Measurements from ENCODE around the gene GATAD2A.

GATAD2A gene

DNA sequence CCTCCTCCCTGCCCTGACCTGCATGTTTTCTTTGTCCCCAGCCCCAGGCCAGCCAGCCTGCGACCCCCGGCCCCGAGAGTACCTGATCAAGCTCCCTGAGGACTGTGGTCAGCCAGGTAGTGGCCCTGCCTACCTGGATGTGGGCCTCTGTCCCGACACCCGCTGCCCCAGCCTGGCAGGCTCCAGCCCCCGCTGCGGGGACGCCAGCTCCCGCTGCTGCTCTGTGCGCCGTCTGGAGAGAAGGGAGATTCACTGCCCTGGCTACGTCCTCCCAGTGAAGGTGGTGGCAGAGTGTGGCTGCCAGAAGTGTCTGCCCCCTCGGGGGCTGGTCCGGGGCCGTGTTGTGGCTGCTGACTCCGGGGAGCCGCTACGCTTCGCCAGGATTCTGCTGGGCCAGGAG is 138.2 kb downstream of the GATAD2A start:
- no peak for DNase-seq (ENCODE audit: insufficient read length)
- FAIRE-seq: no peak
- TF ChIP-seq POLR2AphosphoS5 (IDR thresholded peaks at IDR 0.05; ENCODE audit: low read depth, low read length): no peak
- no peak for TF ChIP-seq TAF1 (IDR thresholded peaks at IDR 0.05; ENCODE audit: borderline replicate concordance, low read depth, low read length)
- TF ChIP-seq POLR2A (IDR thresholded peaks at IDR 0.05; ENCODE audit: low read depth, low read length): no peak

DNA sequence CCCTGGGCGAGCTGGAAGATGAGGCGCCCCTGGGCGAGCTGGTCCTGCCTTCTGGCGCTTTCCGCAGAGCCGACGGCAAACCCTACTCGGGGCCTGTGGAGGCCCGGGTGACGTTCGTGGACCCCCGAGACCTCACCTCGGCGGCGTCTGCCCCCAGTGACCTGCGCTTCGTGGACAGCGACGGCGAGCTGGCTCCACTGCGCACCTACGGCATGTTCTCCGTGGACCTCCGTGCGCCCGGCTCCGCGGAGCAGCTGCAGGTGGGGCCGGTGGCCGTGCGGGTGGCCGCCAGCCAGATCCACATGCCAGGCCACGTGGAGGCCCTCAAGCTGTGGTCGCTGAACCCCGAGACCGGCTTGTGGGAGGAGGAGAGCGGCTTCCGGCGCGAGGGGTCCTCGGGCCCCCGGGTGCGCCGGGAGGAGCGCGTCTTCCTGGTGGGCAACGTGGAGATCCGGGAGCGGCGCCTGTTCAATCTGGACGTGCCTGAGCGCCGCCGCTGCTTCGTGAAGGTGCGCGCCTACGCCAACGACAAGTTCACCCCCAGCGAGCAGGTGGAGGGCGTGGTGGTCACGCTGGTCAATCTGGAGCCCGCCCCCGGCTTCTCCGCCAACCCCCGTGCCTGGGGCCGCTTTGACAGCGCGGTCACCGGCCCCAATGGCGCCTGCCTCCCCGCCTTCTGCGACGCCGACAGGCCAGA is 138.9 kb downstream of the GATAD2A start:
- no peak for FAIRE-seq
- DNase-seq (ENCODE audit: insufficient read length): no peak
- no peak for TF ChIP-seq POLR2AphosphoS5 (IDR thresholded peaks at IDR 0.05; ENCODE audit: low read depth, low read length)
- TF ChIP-seq POLR2A (IDR thresholded peaks at IDR 0.05; ENCODE audit: low read depth, low read length): no peak
- TF ChIP-seq TAF1 (IDR thresholded peaks at IDR 0.05; ENCODE audit: borderline replicate concordance, low read depth, low read length): no peak

DNA sequence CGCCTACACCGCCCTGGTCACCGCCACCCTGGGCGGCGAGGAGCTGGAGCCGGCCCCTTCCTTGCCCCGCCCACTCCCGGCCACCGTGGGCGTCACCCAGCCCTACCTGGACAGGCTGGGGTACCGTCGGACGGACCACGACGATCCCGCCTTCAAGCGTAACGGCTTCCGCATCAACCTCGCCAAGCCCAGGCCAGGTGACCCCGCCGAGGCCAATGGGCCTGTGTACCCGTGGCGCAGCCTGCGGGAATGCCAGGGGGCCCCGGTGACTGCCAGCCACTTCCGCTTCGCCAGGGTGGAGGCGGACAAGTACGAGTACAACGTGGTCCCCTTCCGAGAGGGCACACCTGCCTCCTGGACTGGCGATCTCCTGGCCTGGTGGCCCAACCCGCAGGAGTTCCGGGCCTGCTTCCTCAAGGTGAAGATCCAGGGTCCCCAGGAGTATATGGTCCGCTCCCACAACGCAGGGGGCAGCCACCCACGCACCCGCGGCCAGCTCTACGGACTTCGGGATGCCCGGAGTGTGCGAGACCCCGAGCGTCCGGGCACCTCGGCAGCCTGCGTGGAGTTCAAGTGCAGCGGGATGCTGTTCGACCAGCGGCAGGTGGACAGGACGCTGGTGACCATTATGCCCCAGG is 139.6 kb downstream of the GATAD2A start:
- no peak for FAIRE-seq
- no peak for DNase-seq (ENCODE audit: insufficient read length)

DNA sequence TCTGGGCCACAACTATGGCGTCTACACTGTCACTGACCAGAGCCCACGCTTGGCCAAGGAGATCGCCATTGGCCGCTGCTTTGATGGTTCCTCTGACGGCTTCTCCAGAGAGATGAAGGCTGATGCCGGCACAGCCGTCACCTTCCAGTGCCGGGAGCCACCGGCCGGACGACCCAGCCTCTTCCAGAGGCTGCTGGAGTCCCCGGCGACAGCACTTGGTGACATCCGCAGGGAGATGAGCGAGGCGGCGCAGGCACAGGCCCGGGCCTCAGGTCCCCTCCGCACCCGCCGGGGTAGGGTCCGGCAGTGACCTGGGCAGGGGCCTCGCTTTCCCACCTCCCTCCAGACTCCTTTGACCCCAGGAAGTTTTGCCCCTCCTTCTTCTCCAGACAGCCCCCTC is 140.2 kb downstream of the GATAD2A start:
- TF ChIP-seq TAF1 (IDR thresholded peaks at IDR 0.05; ENCODE audit: borderline replicate concordance, low read depth, low read length) (no peak), POLR2AphosphoS5 (IDR thresholded peaks at IDR 0.05; ENCODE audit: low read depth, low read length) (no peak), POLR2A (IDR thresholded peaks at IDR 0.05; ENCODE audit: low read depth, low read length) (no peak)
- DNase-seq (ENCODE audit: insufficient read length) (no peak), FAIRE-seq (no peak)

More for the DNA sequence above, 139.6 kb downstream of the GATAD2A start:
- no peak for TF ChIP-seq POLR2AphosphoS5 (IDR thresholded peaks at IDR 0.05; ENCODE audit: low read depth, low read length)

DNA sequence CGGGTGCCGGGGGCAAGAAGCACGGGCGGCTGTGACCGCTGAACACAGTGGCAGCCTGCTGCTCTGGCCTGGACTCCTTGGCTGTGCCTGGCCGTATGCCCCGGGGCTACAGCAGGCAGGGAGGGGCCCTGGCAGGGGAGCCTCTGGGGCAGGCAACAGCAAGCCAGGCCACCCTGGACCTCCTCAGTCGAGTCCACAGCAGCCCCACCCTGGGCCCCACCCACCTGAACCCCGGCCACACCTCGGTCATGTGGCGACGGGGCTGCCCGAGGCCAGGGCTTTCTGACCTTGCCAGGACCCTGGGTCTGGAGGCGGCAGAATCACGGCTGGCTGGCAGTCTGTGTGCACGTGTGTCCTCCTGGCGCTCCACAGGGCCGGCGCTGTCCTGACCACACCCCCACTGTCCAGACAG is 141.3 kb downstream of the GATAD2A start:
- DNase-seq (ENCODE audit: insufficient read length) (no peak), FAIRE-seq (no peak)
- TF ChIP-seq POLR2AphosphoS5 (IDR thresholded peaks at IDR 0.05; ENCODE audit: low read depth, low read length): no peak
- no peak for TF ChIP-seq POLR2A (IDR thresholded peaks at IDR 0.05; ENCODE audit: low read depth, low read length)
- no peak for TF ChIP-seq TAF1 (IDR thresholded peaks at IDR 0.05; ENCODE audit: borderline replicate concordance, low read depth, low read length)

DNA sequence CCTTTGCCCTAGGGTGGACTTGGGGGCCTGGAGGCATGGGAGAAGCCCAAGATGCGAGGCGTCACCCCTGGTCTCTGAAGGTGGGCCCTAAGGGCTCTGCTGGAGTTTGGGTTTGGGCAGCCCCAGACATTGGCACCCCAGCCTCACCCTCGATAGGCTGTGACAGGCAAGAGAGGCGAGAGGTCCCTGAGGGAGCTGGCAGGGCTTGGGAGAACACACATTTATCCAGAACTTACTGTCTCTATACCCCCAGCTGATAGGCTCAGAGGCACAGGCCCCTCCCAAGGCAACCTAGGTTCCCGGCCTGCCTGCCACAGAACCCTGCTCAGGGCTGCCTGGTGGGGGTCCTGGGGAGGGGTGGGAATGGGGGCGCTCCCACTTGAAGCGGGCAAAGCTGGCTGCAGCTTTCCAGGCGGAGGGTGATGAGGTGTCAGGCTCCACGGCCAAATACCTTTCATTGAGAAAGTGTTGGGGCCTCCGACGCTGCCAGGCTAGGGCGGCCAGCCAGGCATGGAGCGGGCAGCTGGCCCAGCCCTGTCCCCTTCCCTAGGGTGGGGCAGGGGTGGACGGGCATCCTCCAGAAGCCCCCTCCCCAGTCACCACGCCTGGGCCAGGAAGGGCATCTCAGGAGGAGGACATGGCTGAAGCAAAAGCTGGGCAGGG is 142.3 kb downstream of the GATAD2A start:
- TF ChIP-seq POLR2A (IDR thresholded peaks at IDR 0.05; ENCODE audit: low read depth, low read length) (no peak), POLR2AphosphoS5 (IDR thresholded peaks at IDR 0.05; ENCODE audit: low read depth, low read length) (no peak), TAF1 (IDR thresholded peaks at IDR 0.05; ENCODE audit: borderline replicate concordance, low read depth, low read length) (no peak)
- no peak for FAIRE-seq
- no peak for DNase-seq (ENCODE audit: insufficient read length)

DNA sequence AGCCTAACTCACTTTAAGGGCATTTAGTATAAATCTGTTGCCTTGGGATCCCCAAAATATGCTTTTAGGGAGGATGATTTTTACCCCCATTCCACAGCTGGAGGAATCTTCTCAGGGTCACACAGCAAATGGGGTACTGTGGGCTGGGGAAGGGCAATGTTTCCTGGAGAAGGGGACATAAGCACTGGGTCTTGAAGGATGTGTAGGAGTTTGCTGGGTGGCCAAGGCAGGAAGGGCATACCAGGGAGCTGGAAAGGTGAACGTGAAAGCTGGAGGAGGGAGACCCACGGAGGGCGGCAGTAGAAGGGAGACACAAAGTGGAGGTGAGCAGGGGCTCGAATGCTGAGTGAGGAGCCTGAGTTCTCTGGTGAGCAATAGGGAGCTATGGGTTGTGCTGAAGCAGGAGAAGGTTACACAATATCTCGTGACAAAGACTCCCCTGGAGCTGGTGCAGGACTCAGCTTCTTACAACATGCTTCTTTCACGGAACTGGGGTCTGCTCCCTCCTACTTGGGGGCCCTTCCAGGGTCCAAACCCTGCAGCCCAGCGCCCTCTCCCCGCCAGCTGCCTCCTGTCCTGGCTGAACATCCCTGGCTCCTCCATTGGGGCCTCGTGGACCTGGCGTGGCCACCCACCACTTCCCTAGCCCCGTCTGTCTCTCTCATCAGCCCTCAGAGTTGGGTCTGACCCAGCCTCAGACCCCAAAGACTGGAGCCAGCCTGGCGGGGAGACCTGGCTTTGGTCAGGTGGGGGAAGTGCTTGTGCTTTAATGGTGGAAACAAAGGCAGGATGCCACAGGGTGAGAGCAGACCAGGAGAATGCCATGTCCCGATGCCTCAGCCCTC is 143.7 kb downstream of the GATAD2A start:
- no peak for DNase-seq (ENCODE audit: insufficient read length)
- no peak for FAIRE-seq
- no peak for TF ChIP-seq POLR2AphosphoS5 (IDR thresholded peaks at IDR 0.05; ENCODE audit: low read depth, low read length)
- no peak for TF ChIP-seq TAF1 (IDR thresholded peaks at IDR 0.05; ENCODE audit: borderline replicate concordance, low read depth, low read length)
- TF ChIP-seq POLR2A (IDR thresholded peaks at IDR 0.05; ENCODE audit: low read depth, low read length): no peak

DNA sequence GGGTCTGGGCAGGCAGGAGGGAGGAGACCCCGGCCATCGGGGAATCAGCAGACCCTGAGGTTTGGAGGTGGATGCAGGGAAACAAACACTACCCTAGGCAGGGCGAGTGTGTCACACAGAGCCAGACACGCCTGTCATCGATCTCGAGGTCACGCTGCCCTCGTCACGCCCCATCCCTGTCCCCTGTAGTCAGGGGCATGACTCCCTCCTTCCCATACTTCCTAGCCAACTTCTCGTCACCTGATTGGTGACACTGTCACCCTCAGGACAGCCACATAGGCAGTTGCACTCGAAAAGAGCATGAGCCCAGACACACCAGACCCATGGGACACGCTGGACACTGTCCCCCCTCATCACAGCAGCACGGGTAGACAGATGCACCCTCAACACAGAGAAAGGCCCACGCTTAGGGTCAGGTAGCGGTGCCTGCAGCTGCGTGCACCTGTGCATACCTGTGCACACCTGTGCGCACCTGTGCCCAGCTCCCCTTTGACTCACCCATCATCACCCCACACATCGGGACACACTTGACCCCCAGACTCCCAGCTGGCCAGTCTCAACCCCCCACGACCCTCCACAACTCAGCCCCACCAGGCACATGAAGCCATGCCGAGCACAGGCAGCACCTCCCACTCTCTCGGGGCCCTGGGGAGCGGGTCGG is 144.5 kb downstream of the GATAD2A start:
- FAIRE-seq: no peak
- no peak for TF ChIP-seq TAF1 (IDR thresholded peaks at IDR 0.05; ENCODE audit: borderline replicate concordance, low read depth, low read length)
- TF ChIP-seq POLR2AphosphoS5 (IDR thresholded peaks at IDR 0.05; ENCODE audit: low read depth, low read length): no peak
- TF ChIP-seq POLR2A (IDR thresholded peaks at IDR 0.05; ENCODE audit: low read depth, low read length): no peak
- no peak for DNase-seq (ENCODE audit: insufficient read length)

DNA sequence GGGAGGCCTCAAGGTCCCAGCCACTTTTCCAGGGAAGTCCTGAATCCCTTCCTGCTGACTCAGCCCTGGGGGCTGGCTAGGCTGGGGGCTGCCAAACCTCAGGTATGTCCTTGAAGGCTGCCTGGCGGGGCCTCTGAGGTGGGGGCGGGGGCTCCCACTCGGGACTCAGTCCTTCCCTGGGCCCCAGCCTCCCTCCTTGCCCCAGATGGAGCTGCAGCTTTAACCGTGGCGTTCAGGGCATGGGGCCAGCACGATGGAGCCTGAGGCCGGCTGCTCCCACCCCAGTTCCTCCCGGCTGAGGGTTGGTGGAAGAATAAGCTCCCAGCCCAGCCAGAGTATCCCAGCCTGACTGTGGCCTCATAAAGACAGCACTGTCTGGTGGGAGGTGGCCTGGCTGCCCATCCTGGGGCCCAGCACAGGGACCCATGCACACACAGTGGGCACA is 145.0 kb downstream of the GATAD2A start:
- TF ChIP-seq POLR2A (IDR thresholded peaks at IDR 0.05; ENCODE audit: low read depth, low read length) (no peak), TAF1 (IDR thresholded peaks at IDR 0.05; ENCODE audit: borderline replicate concordance, low read depth, low read length) (no peak), POLR2AphosphoS5 (IDR thresholded peaks at IDR 0.05; ENCODE audit: low read depth, low read length) (no peak)
- no peak for DNase-seq (ENCODE audit: insufficient read length)
- no peak for FAIRE-seq

DNA sequence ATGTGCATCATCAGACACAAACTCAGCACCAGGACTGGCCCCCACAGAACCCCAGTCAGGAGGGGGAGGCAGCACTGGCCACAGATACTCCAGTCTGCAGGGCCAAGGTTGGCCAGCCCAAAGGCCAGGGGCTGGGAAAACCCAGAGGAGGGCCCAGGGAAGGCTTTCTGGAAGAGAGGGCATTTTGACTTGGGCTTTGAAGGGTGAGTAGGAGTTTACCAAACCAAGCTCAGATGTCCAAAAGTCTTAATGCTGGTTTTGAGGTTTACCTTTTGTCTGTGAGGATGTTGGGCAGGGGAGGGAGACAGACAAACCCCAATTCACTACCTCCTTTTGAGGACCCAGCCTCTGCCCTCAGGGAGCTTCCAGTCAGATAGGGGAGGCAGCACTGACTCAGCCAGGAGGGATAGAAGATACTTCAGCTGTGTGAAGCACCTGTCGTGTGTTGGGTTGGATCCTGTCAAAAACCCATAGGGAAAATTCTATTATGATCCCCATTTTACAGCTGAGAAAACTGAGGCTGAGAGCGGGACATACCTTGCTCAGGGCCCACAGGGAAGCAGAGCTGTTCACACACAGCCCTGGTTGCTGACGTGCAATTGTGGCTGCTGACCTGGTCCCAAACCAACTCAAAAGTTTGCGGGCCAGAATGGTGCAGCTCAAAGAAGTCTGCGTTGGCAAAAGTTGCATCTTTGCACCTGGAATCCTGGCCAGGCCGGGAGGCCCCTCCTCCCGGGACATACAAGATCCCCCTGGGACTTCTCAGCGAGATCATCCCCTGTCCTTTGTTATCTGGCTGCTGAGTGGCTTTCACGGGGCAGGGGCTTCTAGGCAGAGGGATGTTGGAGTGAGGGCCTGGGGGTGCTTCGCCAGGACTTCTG is 145.7 kb downstream of the GATAD2A start:
- TF ChIP-seq TAF1 (IDR thresholded peaks at IDR 0.05; ENCODE audit: borderline replicate concordance, low read depth, low read length): no peak
- TF ChIP-seq POLR2A (IDR thresholded peaks at IDR 0.05; ENCODE audit: low read depth, low read length): no peak
- TF ChIP-seq POLR2AphosphoS5 (IDR thresholded peaks at IDR 0.05; ENCODE audit: low read depth, low read length): no peak
- no peak for DNase-seq (ENCODE audit: insufficient read length)
- FAIRE-seq: no peak
